Measurements from ENCODE around the gene PIAS4.

DNA sequence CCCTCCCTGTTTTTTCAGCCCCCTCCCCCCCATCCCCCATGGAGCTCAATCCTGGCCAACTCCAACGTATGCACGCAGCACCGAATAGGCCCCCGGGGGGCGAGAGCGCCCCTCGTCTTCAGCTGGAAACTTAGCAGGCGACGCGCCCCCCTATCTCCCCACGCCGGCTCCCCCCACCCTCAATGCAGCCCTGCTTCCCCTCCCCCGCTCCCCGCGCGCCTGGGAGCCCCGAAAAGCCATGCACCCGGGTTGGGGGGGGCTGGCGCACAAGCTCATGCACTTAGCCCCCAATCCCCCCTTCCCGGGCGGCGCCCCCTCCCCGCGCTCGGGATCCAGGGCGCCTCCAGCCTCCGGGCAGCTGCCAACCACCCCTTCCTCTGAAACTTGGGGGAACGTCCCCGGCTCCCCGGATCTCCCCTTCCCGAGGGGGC is 58.7 kb downstream of the PIAS4 start:
- TF ChIP-seq, protein P1, sequence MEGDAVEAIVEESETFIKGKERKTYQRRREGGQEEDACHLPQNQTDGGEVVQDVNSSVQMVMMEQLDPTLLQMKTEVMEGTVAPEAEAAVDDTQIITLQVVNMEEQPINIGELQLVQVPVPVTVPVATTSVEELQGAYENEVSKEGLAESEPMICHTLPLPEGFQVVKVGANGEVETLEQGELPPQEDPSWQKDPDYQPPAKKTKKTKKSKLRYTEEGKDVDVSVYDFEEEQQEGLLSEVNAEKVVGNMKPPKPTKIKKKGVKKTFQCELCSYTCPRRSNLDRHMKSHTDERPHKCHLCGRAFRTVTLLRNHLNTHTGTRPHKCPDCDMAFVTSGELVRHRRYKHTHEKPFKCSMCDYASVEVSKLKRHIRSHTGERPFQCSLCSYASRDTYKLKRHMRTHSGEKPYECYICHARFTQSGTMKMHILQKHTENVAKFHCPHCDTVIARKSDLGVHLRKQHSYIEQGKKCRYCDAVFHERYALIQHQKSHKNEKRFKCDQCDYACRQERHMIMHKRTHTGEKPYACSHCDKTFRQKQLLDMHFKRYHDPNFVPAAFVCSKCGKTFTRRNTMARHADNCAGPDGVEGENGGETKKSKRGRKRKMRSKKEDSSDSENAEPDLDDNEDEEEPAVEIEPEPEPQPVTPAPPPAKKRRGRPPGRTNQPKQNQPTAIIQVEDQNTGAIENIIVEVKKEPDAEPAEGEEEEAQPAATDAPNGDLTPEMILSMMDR (IDR thresholded peaks at IDR 0.05; ENCODE audit: insufficient read depth, low read depth, low read length) = no peak
- TF ChIP-seq EZH2 (IDR thresholded peaks at IDR 0.05; ENCODE audit: insufficient read depth, low read length) = no peak

All from astrocyte (in vitro differentiated cells and primary cell).